Caco-2 (cell line): ENCODE data around the gene FMOD. TPM values are rescaled to one million over a fixed set of nuclear protein-coding genes. Genes with fewer than 3 reads are reported as not detected.

Experiments used
- BruUV-seq: library from RNA; stranded (reverse); fragments of 400-500 nt; replicated peaks from 2 replicates; lab custom pipeline; 2021; lab: Mats Ljungman, UMichigan
- CTCF ChIA-PET: fragments of 300-600 bp; sonication (Branson Sonifier 250); formaldehyde crosslinking; loops from one replicate; lab custom pipeline; 2022; ENCODE audit warnings: antibody characterized with exemption; lab: Charles Lee
- POLR2A ChIA-PET: fragments of 300-600 bp; sonication (Branson Sonifier 250); formaldehyde crosslinking; loops from one replicate; lab custom pipeline; 2022; ENCODE audit warnings: antibody characterized with exemption; lab: Charles Lee
- DNase-seq, 2 experiments: peaks; one replicate each; pipeline versions ENCODE4 v3.0.0 to v3.0.0-alpha.2; 2020 to 2022
- H3K27me3 ChIP-seq: replicated peaks from 2 replicates; pipeline ENCODE4 v1.6.0; 2011; ENCODE audit warnings: low read length; ENCODE audit not compliant: control insufficient read depth, insufficient read depth
- H3K36me3 ChIP-seq: 2 replicates; pipeline ENCODE4 v1.5.1; 2011; ENCODE audit warnings: low read length; ENCODE audit not compliant: control insufficient read depth, insufficient read depth
- H3K4me1 ChIP-seq: fragments of 250-450 bp; sonication (Bioruptor Pico); 2 replicates; pipeline ENCODE4 v1.5.1; 2020; ENCODE audit warnings: mild to moderate bottlenecking
- H3K4me3 ChIP-seq: 2 replicates; pipeline ENCODE4 v1.5.1; 2011; ENCODE audit warnings: low read depth, mild to moderate bottlenecking, control low read depth, low read length
- H3K9me3 ChIP-seq: fragments of 250-450 bp; sonication (Bioruptor Pico); 2 replicates; pipeline ENCODE4 v1.5.1; 2020; ENCODE audit warnings: mild to moderate bottlenecking, moderate library complexity
- H3K27ac Mint-ChIP-seq: one replicate; pipeline ENCODE4 v1.8.0; 2022; ENCODE audit warnings: mixed read lengths; ENCODE audit not compliant: unreplicated experiment
- H3K27me3 Mint-ChIP-seq: one replicate; pipeline ENCODE4 v1.8.0; 2022; ENCODE audit warnings: mixed read lengths; ENCODE audit not compliant: insufficient read depth, unreplicated experiment
- H3K36me3 Mint-ChIP-seq: one replicate; pipeline ENCODE4 v1.8.0; 2022; ENCODE audit warnings: mild to moderate bottlenecking, mixed read lengths; ENCODE audit not compliant: insufficient read depth, unreplicated experiment
- H3K4me1 Mint-ChIP-seq: one replicate; pipeline ENCODE4 v1.8.0; 2022; ENCODE audit warnings: low read depth, mixed read lengths; ENCODE audit not compliant: unreplicated experiment
- H3K4me3 Mint-ChIP-seq: one replicate; pipeline ENCODE4 v1.8.0; 2022; ENCODE audit warnings: mild to moderate bottlenecking, moderate library complexity, mixed read lengths; ENCODE audit not compliant: unreplicated experiment
- H3K9me3 Mint-ChIP-seq: one replicate; pipeline ENCODE4 v1.8.0; 2022; ENCODE audit warnings: mixed read lengths; ENCODE audit not compliant: unreplicated experiment
- intact Hi-C: fragments of 100-400 bp; cut with micrococcal nuclease; formaldehyde crosslinking; loops from one replicate; pipeline ENCODE4 v1.10.0; 2022; ENCODE audit not compliant: unreplicated experiment
- total RNA-seq: library from RNA; stranded (reverse); gene quantifications from 2 replicates; pipeline ENCODE4 v1.2.3, GENCODE V29; 2022
- TF ChIP-seq, protein P1 (sequence below), 2 experiments: fragments of 200-600 bp in 1 of 2; IDR thresholded peaks; 1 replicate in 1 of 2; 2 replicates in 1 of 2; pipeline versions ENCODE4 v1.5.1 to v1.8.0; 2011 to 2022; ENCODE audit warnings: antibody characterized with exemption in 1 of 2, control low read depth in 1 of 2, inconsistent platforms in 1 of 2, low read depth in 1 of 2, low read length in 1 of 2, mild to moderate bottlenecking in 1 of 2, moderate library complexity in 1 of 2; ENCODE audit not compliant: insufficient read depth in 1 of 2, severe bottlenecking in 1 of 2, unreplicated experiment in 1 of 2

Gene FMOD
- total RNA-seq, 1 experiment from 2014 or later: 32.6 TPM

DNA sequence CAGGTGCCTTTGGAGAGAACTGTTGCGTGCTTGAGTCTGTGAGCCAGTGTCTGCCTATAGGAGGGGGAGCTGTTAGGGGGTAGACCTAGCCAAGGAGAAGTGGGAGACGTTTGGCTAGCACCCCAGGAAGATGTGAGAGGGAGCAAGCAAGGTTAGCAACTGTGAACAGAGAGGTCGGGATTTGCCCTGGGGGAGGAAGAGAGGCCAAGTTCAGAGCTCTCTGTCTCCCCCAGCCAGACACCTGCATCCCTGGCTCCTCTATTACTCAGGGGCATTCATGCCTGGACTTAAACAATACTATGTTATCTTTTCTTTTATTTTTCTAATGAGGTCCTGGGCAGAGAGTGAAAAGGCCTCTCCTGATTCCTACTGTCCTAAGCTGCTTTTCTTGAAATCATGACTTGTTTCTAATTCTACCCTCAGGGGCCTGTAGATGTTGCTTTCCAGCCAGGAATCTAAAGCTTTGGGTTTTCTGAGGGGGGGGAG lies 43.2 kb downstream of the FMOD start:
- ChIA-PET CTCF (no interaction called here), POLR2A (interaction anchor here (1.3 kb wide), 1 partner anchor 17 kb away, joined by 3 read pairs; no protein-coding TSS in a partner anchor)
- DNase-seq: no peak
- peak overlapping the region; percentile 22 for H3K4me3 Mint-ChIP-seq
- no TSS peak for BruUV-seq
- Histone ChIP-seq H3K4me1 (peaks cover 25% of the 10 kb centered on the region), H3K36me3 (peaks cover 9% of the 10 kb centered on the region), H3K4me3 (no peak overlapping the region), H3K27me3 (no peaks in the 10 kb centered on the region), H3K9me3 (no peaks in the 10 kb centered on the region)
- H3K27me3 Mint-ChIP-seq: no peaks in the 10 kb centered on the region
- intact Hi-C loops: no loop called here
- peaks cover 18% of the 10 kb centered on the region for H3K36me3 Mint-ChIP-seq
- no peaks in the 10 kb centered on the region for H3K9me3 Mint-ChIP-seq
- H3K27ac Mint-ChIP-seq: no peak overlapping the region
- H3K4me1 Mint-ChIP-seq: peaks cover 27% of the 10 kb centered on the region
- TF ChIP-seq, protein P1, sequence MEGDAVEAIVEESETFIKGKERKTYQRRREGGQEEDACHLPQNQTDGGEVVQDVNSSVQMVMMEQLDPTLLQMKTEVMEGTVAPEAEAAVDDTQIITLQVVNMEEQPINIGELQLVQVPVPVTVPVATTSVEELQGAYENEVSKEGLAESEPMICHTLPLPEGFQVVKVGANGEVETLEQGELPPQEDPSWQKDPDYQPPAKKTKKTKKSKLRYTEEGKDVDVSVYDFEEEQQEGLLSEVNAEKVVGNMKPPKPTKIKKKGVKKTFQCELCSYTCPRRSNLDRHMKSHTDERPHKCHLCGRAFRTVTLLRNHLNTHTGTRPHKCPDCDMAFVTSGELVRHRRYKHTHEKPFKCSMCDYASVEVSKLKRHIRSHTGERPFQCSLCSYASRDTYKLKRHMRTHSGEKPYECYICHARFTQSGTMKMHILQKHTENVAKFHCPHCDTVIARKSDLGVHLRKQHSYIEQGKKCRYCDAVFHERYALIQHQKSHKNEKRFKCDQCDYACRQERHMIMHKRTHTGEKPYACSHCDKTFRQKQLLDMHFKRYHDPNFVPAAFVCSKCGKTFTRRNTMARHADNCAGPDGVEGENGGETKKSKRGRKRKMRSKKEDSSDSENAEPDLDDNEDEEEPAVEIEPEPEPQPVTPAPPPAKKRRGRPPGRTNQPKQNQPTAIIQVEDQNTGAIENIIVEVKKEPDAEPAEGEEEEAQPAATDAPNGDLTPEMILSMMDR (IDR thresholded peaks at IDR 0.05; ENCODE audit: insufficient read depth in 1 of 2, low read depth in 1 of 2, low read length in 1 of 2, severe bottlenecking in 1 of 2, unreplicated experiment in 1 of 2): no peak

DNA sequence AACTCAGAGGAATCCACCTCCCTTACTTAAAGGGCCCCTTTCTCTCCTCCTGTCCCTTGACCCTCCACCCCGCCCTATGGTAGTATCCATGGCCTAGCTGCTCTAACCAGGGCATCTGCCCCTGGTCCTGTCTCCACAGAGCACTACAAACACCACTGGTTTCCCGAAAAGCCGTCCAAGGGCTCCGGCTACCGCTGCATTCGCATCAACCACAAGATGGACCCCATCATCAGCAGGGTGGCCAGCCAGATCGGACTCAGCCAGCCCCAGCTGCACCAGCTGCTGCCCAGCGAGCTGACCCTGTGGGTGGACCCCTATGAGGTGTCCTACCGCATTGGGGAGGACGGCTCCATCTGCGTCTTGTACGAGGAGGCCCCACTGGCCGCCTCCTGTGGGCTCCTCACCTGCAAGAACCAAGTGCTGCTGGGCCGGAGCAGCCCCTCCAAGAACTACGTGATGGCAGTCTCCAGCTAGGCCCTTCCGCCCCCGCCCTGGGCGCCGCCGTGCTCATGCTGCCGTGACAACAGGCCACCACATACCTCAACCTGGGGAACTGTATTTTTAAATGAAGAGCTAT lies 43.9 kb downstream of the FMOD start:
- Mint-ChIP-seq H3K9me3 (no peaks in the 10 kb centered on the region), H3K4me3 (peak overlapping the region; percentile 65), H3K36me3 (peaks cover 18% of the 10 kb centered on the region), H3K4me1 (peaks cover 27% of the 10 kb centered on the region), H3K27ac (no peak overlapping the region), H3K27me3 (no peaks in the 10 kb centered on the region)
- BruUV-seq: no TSS peak
- H3K9me3 ChIP-seq: no peaks in the 10 kb centered on the region
- peaks cover 9% of the 10 kb centered on the region for H3K36me3 ChIP-seq
- H3K27me3 ChIP-seq: no peaks in the 10 kb centered on the region
- ChIA-PET CTCF (interaction anchor here (1.1 to 2.4 kb wide), 2 partner anchors 21 to 36 kb away, joined by 3 to 19 read pairs; no protein-coding TSS in a partner anchor), POLR2A (interaction anchor here (0.9 to 2.5 kb wide), 2 partner anchors 16 to 21 kb away, joined by 4 to 57 read pairs; no protein-coding TSS in a partner anchor)
- peaks cover 25% of the 10 kb centered on the region for H3K4me1 ChIP-seq
- intact Hi-C loops: no loop called here
- TF ChIP-seq, protein P1 (IDR thresholded peaks at IDR 0.05; ENCODE audit: insufficient read depth in 1 of 2, low read depth in 1 of 2, low read length in 1 of 2, severe bottlenecking in 1 of 2, unreplicated experiment in 1 of 2): no peak
- peak overlapping the region; percentile 70 for H3K4me3 ChIP-seq
- no peak for DNase-seq

DNA sequence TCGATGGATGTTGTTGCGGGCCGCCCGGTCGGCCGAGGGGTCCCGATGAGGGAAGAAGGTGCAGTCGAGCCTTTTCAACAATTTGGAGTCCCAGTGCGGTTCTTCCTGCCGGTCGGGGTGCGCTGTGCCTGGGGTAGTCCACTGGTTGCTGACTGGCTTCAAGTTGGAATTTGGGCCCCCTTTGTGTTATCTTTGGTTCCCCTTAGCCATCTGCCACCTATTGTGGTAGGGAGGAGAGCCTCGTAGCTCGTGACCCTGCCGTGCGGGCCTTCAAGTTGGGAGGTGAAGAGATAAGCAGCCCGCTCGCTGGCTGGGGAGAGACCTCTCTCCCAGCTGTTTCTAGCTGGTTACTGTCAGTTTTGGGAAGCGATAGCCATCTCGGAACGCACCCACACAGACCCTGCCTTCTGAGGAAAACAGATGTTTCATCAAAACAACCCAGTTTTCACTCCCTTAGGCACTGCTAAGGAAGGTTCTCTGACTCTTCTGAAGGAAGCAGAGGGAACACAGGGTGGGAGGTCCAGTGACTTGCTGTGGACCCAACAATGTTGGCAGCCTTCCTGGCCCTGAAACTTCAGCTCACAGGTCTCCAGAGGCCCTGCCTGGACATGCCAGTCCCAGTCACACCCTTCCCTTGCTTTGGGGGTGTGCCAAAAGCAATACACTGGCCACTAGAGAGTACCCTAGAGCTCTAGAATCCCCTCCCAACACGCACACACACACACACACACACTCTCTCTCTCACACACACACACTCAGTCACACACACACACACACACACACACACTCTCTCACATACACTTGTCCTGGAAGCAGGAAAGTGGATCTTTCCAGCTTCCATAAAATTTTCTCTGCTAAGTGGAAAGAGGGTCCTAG lies 44.6 kb downstream of the FMOD start:
- H3K9me3 Mint-ChIP-seq: no peaks in the 10 kb centered on the region
- TF ChIP-seq, protein P1 (IDR thresholded peaks at IDR 0.05; ENCODE audit: insufficient read depth in 1 of 2, low read depth in 1 of 2, low read length in 1 of 2, severe bottlenecking in 1 of 2, unreplicated experiment in 1 of 2): no peak
- BruUV-seq: TSS peak; percentile 24
- Histone ChIP-seq H3K4me3 (peak overlapping the region; percentile 70), H3K36me3 (peaks cover 9% of the 10 kb centered on the region), H3K27me3 (no peaks in the 10 kb centered on the region), H3K4me1 (peaks cover 25% of the 10 kb centered on the region), H3K9me3 (no peaks in the 10 kb centered on the region)
- no peak overlapping the region for H3K27ac Mint-ChIP-seq
- ChIA-PET CTCF (interaction anchor here (0.8 to 2.4 kb wide), 3 partner anchors 21 to 35 kb away, joined by 3 to 19 read pairs (median 3); no protein-coding TSS in a partner anchor), POLR2A (interaction anchor here (0.9 to 2.5 kb wide), 4 partner anchors 10 to 21 kb away, joined by 3 to 57 read pairs (median 5); no protein-coding TSS in a partner anchor)
- DNase-seq: peak in 1 of 2 experiments; percentile 42
- H3K27me3 Mint-ChIP-seq: no peaks in the 10 kb centered on the region
- intact Hi-C loops: no loop called here
- H3K36me3 Mint-ChIP-seq: peaks cover 18% of the 10 kb centered on the region
- H3K4me1 Mint-ChIP-seq: peaks cover 27% of the 10 kb centered on the region
- H3K4me3 Mint-ChIP-seq: peak overlapping the region; percentile 65
